Activated B cell treated with CpG ODN at 0.5 μM for 24 hours (primary cell): Measurements from ENCODE around the gene C22orf39. TPM values are rescaled to one million over a fixed set of nuclear protein-coding genes. Genes with fewer than 3 reads are reported as not detected.

Experiments used
- ATAC-seq: fragments of 200-7000 bp; cut with Tn5 transposase; one replicate; pipeline ENCODE4 v1.10.0; 2021; ENCODE audit warnings: low read depth, mild to moderate bottlenecking, moderate library complexity
- CTCF ChIA-PET: fragments of 350-600 bp; sonication (Branson Sonifier 250); formaldehyde crosslinking; loops from one replicate; lab custom pipeline; 2021; ENCODE audit warnings: antibody characterized with exemption; lab: Charles Lee
- POLR2A ChIA-PET: fragments of 350-600 bp; sonication (Branson Sonifier 250); formaldehyde crosslinking; loops from one replicate; lab custom pipeline; 2021; ENCODE audit warnings: antibody characterized with exemption; lab: Charles Lee
- DNase-seq: peaks from one replicate; pipeline ENCODE4 v3.0.0; 2022
- H3K27ac Mint-ChIP-seq: one replicate; pipeline ENCODE4 v1.8.0; 2020; ENCODE audit warnings: mixed read lengths
- H3K27me3 Mint-ChIP-seq: one replicate; pipeline ENCODE4 v1.8.0; 2021; ENCODE audit warnings: mixed read lengths
- H3K36me3 Mint-ChIP-seq: one replicate; pipeline ENCODE4 v1.8.0; 2021; ENCODE audit warnings: low read depth, mixed read lengths
- H3K4me1 Mint-ChIP-seq: one replicate; pipeline ENCODE4 v1.8.0; 2021; ENCODE audit warnings: mixed read lengths
- H3K4me3 Mint-ChIP-seq: one replicate; pipeline ENCODE4 v1.8.0; 2020; ENCODE audit warnings: mild to moderate bottlenecking, mixed read lengths
- H3K9me3 Mint-ChIP-seq: one replicate; pipeline ENCODE4 v1.8.0; 2020; ENCODE audit warnings: mixed read lengths
- intact Hi-C: fragments of 100-400 bp; cut with micrococcal nuclease; formaldehyde crosslinking; loops from one replicate; pipeline ENCODE4 v1.15.1; 2024
- total RNA-seq: library from RNA; stranded (reverse); gene quantifications from 2 replicates; pipeline ENCODE4 v1.2.3, GENCODE V29; 2022
- TF ChIP-seq, protein P1 (sequence below): fragments of 200-600 bp; IDR thresholded peaks from one replicate; pipeline ENCODE4 v1.8.0; 2022; ENCODE audit warnings: antibody characterized with exemption, mild to moderate bottlenecking

C22orf39 gene
- total RNA-seq, 1 donor from 2014 or later: 43.0 TPM

DNA sequence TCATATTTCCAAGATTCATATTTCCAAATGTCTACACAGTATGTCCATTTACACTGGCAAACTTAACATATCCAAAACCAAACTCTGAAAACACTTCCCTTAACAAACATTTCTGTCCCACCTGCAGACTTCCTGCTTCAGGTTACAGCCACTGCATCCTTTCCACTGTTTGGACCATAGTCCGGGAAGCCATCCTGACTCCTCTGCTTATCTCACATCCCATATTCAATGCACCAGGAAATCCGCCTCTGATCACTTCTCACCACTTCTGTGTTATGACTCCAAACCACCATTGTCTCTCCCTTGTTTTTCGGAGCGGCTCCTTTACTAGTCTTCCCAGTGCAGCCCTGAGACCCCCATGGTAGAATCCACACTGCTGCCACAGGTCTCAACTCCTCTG lies 46.0 kb downstream of the C22orf39 start:
- H3K36me3 Mint-ChIP-seq: peaks cover 76% of the 10 kb centered on the region
- DNase-seq (no peak), ATAC-seq (no peak)
- no peak overlapping the region for H3K27ac Mint-ChIP-seq
- H3K4me1 Mint-ChIP-seq: peaks cover 15% of the 10 kb centered on the region
- CTCF ChIA-PET: no interaction called here
- TF ChIP-seq, protein P1, sequence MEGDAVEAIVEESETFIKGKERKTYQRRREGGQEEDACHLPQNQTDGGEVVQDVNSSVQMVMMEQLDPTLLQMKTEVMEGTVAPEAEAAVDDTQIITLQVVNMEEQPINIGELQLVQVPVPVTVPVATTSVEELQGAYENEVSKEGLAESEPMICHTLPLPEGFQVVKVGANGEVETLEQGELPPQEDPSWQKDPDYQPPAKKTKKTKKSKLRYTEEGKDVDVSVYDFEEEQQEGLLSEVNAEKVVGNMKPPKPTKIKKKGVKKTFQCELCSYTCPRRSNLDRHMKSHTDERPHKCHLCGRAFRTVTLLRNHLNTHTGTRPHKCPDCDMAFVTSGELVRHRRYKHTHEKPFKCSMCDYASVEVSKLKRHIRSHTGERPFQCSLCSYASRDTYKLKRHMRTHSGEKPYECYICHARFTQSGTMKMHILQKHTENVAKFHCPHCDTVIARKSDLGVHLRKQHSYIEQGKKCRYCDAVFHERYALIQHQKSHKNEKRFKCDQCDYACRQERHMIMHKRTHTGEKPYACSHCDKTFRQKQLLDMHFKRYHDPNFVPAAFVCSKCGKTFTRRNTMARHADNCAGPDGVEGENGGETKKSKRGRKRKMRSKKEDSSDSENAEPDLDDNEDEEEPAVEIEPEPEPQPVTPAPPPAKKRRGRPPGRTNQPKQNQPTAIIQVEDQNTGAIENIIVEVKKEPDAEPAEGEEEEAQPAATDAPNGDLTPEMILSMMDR: no peak
- intact Hi-C loops: loop anchor here (5.0 kb wide), 1 partner anchor 39 kb away; no protein-coding TSS in a partner anchor
- no peaks in the 10 kb centered on the region for H3K9me3 Mint-ChIP-seq
- H3K4me3 Mint-ChIP-seq: no peak overlapping the region
- H3K27me3 Mint-ChIP-seq: no peaks in the 10 kb centered on the region
- POLR2A ChIA-PET: no interaction called here

DNA sequence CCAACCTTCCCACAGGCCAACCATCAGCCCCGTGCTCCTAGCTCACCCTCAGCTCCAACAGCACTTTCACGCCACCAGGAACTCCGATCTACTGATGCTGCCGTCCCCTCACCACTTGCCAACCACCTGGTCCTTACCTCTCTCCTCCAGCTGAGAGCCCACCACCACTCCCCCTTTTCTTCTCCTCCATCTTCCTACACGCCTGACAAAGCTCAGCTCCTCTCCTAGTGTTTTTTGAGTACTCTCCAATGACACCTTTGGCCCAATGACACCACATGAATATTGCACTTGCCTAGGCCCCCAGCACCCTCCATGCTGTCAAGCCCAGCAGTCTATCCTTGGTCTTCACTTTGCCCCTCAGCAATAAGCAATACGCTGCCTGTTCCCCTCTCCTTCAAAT lies 46.6 kb downstream of the C22orf39 start:
- Mint-ChIP-seq H3K4me1 (peaks cover 15% of the 10 kb centered on the region), H3K4me3 (no peak overlapping the region), H3K9me3 (no peaks in the 10 kb centered on the region), H3K27me3 (no peaks in the 10 kb centered on the region), H3K27ac (no peak overlapping the region), H3K36me3 (peaks cover 74% of the 10 kb centered on the region)
- ATAC-seq: no peak
- TF ChIP-seq, protein P1: no peak
- CTCF ChIA-PET: no interaction called here
- intact Hi-C loops: loop anchor here (5.0 kb wide), 1 partner anchor 39 kb away; no protein-coding TSS in a partner anchor
- POLR2A ChIA-PET: no interaction called here
- no peak for DNase-seq

DNA sequence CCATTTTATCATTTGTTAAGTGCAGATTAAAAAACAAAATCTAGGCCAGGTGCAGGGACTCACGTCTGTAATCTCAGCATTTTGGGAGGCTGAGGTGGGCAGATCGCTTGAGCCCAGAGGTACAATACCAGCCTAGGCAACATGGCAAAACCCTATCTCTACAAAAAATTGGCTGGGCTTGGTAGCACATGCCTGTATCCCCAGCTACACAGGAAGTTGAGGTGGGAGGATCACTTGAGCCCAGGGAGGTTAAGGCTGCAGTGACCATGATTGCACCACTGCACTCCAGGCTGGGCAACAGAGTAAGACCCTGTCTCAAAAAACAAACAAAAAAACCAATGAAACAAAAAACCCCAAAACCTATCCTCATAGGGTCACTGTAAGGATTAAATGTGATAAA lies 48.9 kb downstream of the C22orf39 start:
- ChIA-PET POLR2A (interaction anchor here (0.7 kb wide), 1 partner anchor 31 kb away, joined by 6 read pairs; no protein-coding TSS in a partner anchor), CTCF (no interaction called here)
- no peak for DNase-seq
- intact Hi-C loops: no loop called here
- Mint-ChIP-seq H3K36me3 (peaks cover 71% of the 10 kb centered on the region), H3K4me1 (no peaks in the 10 kb centered on the region), H3K27ac (no peak overlapping the region), H3K4me3 (no peak overlapping the region), H3K9me3 (no peaks in the 10 kb centered on the region), H3K27me3 (no peaks in the 10 kb centered on the region)
- no peak for ATAC-seq
- TF ChIP-seq, protein P1: no peak

DNA sequence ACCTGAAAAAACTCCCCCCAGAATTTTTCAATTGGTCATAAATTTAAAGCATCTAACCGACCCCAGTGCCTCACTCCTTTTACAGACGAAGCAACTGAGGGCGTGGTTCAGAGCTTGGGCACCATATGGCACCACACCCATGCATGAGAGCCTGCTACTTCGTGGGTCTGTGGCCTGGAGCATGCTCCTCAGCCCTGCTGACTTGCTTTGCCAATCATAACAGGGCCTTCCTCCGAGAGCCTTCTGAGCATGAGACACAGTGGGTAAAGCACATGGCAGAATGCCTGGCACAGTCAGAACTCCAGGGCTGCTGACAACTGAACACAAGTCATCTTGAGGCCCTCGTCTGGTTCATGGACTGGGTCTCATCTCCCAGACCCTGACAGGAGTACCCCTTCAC lies 49.3 kb downstream of the C22orf39 start:
- Mint-ChIP-seq H3K27ac (no peak overlapping the region), H3K4me1 (no peaks in the 10 kb centered on the region), H3K4me3 (no peak overlapping the region), H3K27me3 (no peaks in the 10 kb centered on the region), H3K36me3 (peaks cover 76% of the 10 kb centered on the region), H3K9me3 (no peaks in the 10 kb centered on the region)
- ATAC-seq (no peak), DNase-seq (no peak)
- CTCF ChIA-PET: no interaction called here
- intact Hi-C loops: no loop called here
- TF ChIP-seq, protein P1: no peak
- POLR2A ChIA-PET: no interaction called here

DNA sequence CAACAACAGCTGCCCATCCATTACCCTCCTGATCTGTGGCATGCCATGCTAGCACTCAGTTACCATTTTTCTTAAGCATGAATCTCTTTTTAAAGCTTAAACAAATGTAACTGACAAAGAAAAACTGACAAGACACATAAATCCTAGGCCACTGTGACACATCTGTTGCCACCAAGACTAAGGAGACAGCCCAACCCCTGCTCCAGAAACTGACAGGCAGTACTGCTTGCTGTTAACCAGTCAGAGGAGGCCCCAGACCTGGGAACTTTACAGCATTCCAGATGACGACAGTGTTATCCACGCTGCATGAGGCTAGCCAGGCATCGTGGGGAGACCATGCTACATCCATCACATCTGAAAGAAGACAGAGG lies 49.8 kb downstream of the C22orf39 start:
- POLR2A ChIA-PET: no interaction called here
- intact Hi-C loops: no loop called here
- no peak overlapping the region for H3K27ac Mint-ChIP-seq
- peaks cover 79% of the 10 kb centered on the region for H3K36me3 Mint-ChIP-seq
- no peak for ATAC-seq
- H3K4me3 Mint-ChIP-seq: no peak overlapping the region
- no peaks in the 10 kb centered on the region for H3K9me3 Mint-ChIP-seq
- no peak for DNase-seq
- H3K27me3 Mint-ChIP-seq: no peaks in the 10 kb centered on the region
- H3K4me1 Mint-ChIP-seq: no peaks in the 10 kb centered on the region
- TF ChIP-seq, protein P1: no peak
- CTCF ChIA-PET: no interaction called here
